ENCODE results near the gene WDR27.

WDR27 gene

DNA sequence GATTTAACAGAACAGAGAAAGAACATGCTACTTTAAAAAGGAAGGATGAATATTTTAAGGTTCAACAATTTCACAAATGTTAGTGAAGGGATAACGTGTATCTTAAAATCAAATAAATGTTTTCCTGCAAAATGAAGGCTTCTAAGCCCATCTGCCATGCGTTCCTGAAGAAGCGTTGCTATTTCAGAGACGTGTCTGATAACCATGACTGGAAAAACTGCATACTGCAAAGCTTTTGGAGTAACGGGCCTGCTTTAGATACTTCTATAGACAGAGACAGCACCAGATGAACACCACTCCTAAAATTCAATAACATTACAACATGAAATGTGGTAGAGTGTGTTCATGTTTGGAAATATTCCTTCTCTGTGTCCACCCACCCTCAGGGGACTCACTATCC, 126.0 kb downstream of the WDR27 start:
- no peak overlapping the region for H3K4me3 ChIP-seq (ENCODE audit: low read length)
- DNase-seq (ENCODE audit: low read depth), result no peak
- TF ChIP-seq, protein P1, sequence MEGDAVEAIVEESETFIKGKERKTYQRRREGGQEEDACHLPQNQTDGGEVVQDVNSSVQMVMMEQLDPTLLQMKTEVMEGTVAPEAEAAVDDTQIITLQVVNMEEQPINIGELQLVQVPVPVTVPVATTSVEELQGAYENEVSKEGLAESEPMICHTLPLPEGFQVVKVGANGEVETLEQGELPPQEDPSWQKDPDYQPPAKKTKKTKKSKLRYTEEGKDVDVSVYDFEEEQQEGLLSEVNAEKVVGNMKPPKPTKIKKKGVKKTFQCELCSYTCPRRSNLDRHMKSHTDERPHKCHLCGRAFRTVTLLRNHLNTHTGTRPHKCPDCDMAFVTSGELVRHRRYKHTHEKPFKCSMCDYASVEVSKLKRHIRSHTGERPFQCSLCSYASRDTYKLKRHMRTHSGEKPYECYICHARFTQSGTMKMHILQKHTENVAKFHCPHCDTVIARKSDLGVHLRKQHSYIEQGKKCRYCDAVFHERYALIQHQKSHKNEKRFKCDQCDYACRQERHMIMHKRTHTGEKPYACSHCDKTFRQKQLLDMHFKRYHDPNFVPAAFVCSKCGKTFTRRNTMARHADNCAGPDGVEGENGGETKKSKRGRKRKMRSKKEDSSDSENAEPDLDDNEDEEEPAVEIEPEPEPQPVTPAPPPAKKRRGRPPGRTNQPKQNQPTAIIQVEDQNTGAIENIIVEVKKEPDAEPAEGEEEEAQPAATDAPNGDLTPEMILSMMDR (conservative IDR thresholded peaks at IDR 0.05; ENCODE audit: low read length), result no peak

DNA sequence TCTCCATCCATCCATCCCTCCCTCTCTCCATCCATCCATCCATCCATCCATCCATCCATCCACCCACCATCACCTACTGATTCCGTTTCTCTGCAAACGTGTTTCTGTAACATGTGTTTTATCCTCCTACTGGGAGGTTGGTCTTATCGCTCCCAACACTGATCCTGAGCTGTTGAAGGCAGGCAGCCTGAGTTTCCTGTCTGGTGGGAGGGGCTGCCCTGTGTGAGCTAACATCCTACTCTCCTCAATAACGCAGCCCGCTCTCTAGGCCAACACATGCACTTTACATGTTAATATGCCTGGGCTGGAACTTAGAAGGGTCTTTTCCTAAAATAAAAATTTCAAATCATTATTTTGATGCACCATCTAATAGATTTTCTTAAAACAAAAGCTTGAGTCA, 126.5 kb downstream of the WDR27 start:
- TF ChIP-seq, protein P1 (conservative IDR thresholded peaks at IDR 0.05; ENCODE audit: low read length), result no peak
- no peak for DNase-seq (ENCODE audit: low read depth)
- H3K4me3 ChIP-seq (ENCODE audit: low read length), result no peak overlapping the region

DNA sequence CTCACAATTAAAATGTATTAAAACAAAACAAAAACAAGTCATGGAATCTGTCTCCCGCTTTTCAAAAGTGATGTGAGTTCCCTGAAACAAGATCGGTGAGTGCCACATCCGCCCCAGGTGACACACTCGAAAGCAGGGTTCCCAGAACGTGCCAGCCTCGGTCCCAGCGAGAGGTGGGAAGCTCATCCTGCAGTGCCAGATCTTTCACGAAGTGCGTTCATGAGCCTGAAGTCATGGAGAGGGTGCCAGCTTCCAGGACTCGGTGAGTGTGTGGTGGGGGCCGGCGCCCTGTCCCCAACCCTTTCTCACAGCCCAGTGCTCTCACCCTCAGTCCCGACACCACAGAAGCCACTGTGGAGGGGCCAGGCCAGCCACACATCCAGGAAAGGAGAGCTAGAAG, 127.4 kb downstream of the WDR27 start:
- TF ChIP-seq, protein P1 (conservative IDR thresholded peaks at IDR 0.05; ENCODE audit: low read length), result no peak
- H3K4me3 ChIP-seq (ENCODE audit: low read length), result no peak overlapping the region
- no peak for DNase-seq (ENCODE audit: low read depth)

DNA sequence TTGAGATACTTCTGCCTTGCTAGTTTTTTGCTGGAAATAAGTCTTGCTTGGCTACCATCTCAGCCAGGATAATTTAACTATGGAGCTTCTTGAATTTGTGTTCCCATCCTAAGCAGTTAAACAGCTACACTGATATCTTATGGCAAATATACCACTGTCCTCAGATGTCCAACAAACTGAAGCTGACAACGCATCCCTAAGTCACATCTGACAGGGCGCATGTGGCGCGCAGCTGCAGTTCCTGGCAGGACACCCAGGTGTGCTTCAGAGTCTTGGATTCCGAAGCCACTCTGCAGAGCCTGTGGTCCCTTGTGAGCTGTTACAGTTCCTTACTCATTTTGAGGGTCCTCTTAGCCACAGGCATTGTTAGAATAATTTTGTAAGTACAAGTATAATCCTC, 127.9 kb downstream of the WDR27 start:
- DNase-seq (ENCODE audit: low read depth), result peak; percentile 26
- TF ChIP-seq, protein P1 (conservative IDR thresholded peaks at IDR 0.05; ENCODE audit: low read length), result no peak
- no peak overlapping the region for H3K4me3 ChIP-seq (ENCODE audit: low read length)

DNA sequence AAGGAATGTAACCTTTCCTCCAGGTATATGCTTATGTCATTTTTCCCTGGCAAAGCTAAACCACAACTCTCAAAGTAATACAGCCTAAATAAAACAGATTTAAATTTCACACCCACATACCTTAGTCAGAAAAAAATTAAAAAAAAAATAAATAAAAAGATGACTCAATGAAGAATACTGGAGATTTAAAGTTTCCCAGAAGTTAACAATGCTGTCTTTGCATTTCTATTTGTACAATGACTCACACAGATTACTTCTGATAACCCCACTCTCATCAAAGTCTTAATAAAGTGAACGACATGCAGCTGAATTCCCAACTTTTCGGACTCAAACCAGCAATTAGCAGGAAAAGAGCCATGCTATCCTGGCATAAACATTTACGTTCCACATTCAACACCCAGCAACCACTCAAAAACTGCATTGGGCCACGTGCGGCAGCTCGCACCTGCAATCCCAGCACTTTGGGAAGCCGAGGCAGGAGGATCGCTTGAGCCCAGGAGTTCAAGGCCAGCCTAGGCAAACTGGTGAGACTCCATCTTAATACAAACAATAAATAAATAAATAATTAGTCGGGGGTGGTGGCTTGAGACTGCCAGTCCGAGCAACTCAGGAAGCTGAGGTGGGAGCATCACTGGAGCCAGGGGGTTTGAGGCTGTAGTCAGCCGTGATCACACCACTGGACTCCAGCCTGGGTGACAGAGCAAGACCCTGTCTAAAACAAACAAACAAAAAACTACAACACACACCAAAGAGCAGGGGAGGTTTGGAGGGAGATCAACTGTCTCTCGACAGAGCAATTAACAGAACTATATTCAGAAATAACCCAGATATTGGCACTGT, 130.5 kb downstream of the WDR27 start:
- H3K4me3 ChIP-seq (ENCODE audit: low read length), result no peak overlapping the region
- no peak for DNase-seq (ENCODE audit: low read depth)
- TF ChIP-seq, protein P1 (conservative IDR thresholded peaks at IDR 0.05; ENCODE audit: low read length), result no peak

DNA sequence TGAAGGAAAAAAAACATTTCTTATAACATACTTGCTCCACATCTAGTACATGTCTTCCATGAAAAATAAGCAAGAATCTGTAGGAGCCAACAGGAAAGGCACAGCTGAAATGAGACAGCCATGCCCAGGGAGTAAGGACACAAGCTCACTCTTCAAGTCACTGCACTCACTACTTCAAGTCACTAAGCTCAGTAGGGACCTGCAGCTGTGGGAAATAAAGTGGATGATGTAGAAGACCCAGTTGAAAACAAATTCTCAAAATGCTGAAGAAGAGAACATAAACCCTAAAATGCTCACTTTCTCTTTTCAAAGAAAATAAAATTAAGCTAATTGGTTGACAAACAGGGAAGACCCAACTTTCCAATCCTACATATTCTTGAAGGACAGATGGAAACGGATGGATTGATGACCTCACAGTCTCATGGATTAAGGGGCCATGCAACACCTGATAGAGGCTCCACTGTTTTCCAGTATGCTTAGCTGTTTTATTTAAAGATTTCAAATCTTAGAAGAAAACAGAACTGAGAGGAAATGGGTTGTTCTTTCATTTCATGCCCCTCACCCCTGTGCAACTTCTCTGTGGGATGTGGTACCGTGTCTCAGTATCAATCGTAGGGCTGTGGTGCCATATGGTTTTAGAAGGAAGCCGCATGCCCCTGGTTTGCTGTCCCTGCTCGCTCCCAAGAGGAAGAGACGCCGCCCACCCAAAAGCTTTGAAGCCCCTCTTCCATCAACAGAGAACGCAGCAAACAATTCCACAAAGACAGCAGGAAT, 133.3 kb downstream of the WDR27 start:
- DNase-seq (ENCODE audit: low read depth), result no peak
- H3K4me3 ChIP-seq (ENCODE audit: low read length), result no peak overlapping the region
- TF ChIP-seq, protein P1 (conservative IDR thresholded peaks at IDR 0.05; ENCODE audit: low read length), result no peak

Measured in AG10803 (cell line).